Activated gamma-delta T cell treated with Interleukin-2 at 50 U/mL for 16 hours (primary cell): ENCODE measurements around the gene CYP21A2.
"Not testable (repeated sequence)": the region's sequence is repeated elsewhere in the genome, so short reads cannot be mapped to it uniquely, and the experiment has no call there.

Source experiments
- DNase-seq: peaks from one replicate; pipeline ENCODE4 v3.0.0-alpha.2; 2020

Gene CYP21A2

GRCh38 chr6:32037598-32038524, at the start of gene CYP21A2:
Gene CYP21A2 (plus strand): TSS chr6:32038415. CDS start chr6:32038423, 8 bp downstream.
- not testable (repeated sequence) for DNase-seq

GRCh38 chr6:31989363-31989762, 48.9 kb upstream of the CYP21A2 start:
- DNase-seq, result not testable (repeated sequence)

GRCh38 chr6:31994421-31994820, 43.8 kb upstream of the CYP21A2 start:
- not testable (repeated sequence) for DNase-seq

DNA sequence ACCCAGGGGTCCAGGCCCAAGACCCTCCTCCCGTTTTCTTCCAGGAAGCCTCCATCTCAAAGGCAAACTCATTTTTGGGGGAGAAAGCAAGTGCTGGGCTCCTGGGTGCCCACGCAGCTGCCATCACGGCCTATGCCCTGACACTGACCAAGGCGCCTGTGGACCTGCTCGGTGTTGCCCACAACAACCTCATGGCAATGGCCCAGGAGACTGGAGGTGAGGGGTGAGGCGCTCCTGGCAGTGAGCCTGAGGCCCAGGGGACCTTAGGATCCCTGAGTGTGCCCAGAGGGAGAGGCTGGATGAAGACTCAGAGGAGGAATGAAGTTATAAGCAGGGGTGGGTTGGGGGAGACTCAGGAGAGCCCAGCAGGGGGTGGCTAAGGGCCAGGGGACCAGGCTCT, 41.8 kb upstream of the CYP21A2 start:
- DNase-seq, result not testable (repeated sequence)

- DNase-seq, result not testable (repeated sequence)
Measured at GRCh38 chr6:32002546-32003268, 35.5 kb upstream of the CYP21A2 start.

- DNase-seq, result not testable (repeated sequence)
Measured at GRCh38 chr6:32003301-32003700, 34.9 kb upstream of the CYP21A2 start.

- DNase-seq, result not testable (repeated sequence)
Measured at GRCh38 chr6:32004393-32004792, 33.8 kb upstream of the CYP21A2 start.

GRCh38 chr6:32004864-32005537, 33.2 kb upstream of the CYP21A2 start:
- DNase-seq, result not testable (repeated sequence)

DNA sequence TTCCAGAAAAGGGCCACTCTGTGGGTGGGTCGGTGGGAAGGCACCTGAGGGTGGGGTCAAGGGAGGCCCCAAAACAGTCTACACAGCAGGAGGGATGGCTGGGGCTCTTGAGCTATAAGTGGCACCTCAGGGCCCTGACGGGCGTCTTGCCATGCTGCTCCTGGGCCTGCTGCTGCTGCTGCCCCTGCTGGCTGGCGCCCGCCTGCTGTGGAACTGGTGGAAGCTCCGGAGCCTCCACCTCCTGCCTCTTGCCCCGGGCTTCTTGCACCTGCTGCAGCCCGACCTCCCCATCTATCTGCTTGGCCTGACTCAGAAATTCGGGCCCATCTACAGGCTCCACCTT, 32.7 kb upstream of the CYP21A2 start:
- not testable (repeated sequence) for DNase-seq

GRCh38 chr6:32005991-32006529, 32.2 kb upstream of the CYP21A2 start:
- not testable (repeated sequence) for DNase-seq

GRCh38 chr6:32007086-32007485, 31.1 kb upstream of the CYP21A2 start:
- DNase-seq, result not testable (repeated sequence)

- not testable (repeated sequence) for DNase-seq
Measured at GRCh38 chr6:32008037-32008436, 30.2 kb upstream of the CYP21A2 start.

DNA sequence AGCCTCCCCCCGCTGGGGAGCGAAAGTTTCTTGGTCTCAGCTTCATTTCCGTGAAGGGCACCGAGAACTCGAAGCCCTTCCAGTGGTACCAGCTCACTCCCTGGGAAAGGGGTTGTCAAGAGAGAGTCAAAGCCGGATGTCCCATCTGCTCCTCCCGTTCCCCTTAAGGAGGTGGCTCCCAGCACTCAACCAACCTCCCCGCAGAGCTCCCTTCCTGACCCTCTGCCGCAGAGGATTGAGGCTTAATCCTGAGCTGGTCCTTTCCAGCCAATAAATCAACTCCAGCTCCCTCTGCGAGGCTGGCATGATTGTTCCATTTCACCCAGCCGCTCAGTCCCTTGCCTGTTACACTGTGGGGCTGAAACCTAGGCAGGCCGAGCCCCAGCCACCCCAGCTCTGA, 29.6 kb upstream of the CYP21A2 start:
- DNase-seq, result not testable (repeated sequence)

- not testable (repeated sequence) for DNase-seq
Measured at GRCh38 chr6:32009537-32009936, 28.7 kb upstream of the CYP21A2 start.

DNA sequence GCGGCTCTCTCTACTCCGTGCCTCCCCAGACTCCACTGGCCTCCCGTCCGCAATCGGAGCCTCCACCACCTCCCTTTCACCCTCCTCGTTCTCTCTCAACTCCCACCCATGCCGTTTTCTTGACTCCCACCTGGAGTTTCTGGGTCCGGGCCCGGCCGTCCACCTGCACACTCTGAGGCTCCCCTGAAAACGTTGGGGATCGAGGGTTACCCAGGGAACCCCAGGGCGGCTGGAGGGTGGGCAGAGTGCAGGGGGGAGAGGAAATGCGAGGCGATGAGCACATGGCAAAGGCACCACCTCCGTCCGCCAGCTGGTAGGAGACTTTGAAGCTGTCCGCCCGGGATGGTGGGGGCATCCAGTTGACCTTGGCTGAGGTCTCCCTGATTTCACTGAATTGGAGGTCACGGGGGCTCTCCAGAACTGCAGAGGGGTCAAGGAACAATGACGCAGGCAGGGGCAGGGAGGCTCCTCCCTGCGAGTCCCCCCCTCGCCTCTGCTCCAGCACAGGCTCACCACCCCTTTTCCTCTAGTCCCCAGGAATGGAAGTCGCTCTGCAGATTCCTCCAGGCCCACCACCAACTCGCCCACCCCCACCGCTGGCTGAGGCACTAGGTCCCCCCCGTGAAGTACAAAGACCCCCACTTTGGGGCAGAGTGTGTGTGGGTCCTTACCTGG, 27.2 kb upstream of the CYP21A2 start:
- not testable (repeated sequence) for DNase-seq

DNA sequence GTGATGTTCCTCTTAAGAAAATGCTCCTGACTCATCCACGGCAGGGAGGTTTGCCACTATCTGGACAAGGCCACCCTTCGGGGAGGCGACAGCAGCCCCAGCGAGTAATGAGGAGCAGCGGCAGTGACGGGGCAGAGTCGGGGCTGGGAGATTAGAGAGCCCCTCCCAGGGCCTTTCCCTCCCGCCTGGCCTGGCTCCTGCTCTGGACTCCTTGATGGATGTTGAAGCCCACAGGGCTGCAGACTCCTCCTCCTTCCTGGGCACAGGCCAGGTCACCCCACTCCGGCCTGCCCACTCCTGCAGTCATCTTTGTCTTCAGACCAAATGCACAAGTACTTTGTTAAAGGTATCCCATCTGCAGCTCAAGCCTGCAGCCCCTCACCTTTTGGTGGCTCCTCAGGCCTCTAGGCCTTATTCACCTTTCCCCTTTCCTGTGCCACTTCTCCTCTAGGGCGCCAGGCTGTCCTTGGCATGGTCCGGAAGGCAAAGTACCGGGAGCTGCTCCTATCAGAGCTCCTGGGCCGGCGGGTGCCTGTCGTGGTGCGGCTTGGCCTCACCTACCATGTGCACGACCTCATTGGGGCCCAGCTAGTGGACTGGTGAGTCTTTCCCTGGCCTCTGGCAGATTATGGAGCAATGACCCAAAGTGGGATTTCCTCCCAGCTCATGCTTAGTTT, 25.1 kb upstream of the CYP21A2 start:
- not testable (repeated sequence) for DNase-seq

DNA sequence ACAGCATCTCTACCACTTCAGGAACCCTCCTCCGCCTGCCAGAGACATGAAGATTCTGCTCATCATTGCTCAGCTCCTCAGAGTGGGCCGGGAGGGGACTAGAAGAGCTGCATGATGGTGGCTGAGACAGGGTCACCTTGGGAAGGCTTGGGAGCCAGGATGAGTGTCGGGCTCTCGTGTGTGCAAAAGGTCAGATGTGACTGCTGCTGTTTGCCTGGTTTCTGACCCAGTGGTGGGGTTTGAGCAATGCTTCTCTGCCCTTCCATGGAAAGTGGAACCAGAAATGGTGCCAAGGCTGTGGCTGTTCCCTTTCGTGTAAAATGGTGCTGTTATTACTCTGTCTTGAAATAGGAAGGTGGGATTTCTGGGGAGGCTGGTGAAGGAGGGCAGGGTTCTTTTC, 24.5 kb upstream of the CYP21A2 start:
- DNase-seq, result not testable (repeated sequence)

DNA sequence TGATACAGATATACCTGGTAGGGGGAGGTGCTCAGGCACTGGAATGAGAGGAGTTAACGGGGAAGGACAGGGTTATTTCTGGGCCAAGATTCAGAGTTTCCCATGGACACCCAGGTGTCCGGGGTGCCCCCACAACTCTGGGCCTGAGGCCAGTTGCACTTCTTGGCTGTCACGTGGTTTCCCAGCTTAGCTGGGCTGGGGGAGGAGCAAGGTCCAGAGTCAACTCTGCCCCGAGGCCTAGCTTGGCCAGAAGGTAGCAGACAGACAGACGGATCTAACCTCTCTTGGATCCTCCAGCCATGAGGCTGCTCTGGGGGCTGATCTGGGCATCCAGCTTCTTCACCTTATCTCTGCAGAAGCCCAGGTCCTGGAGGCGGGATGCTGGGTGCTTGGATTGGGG, 23.7 kb upstream of the CYP21A2 start, which contains the start of gene C4B:
Gene C4B (plus strand): TSS at position 249 of the 400 bp plus-strand sequence. CDS start 51 bp downstream, at position 300.
- DNase-seq, result not testable (repeated sequence)

DNA sequence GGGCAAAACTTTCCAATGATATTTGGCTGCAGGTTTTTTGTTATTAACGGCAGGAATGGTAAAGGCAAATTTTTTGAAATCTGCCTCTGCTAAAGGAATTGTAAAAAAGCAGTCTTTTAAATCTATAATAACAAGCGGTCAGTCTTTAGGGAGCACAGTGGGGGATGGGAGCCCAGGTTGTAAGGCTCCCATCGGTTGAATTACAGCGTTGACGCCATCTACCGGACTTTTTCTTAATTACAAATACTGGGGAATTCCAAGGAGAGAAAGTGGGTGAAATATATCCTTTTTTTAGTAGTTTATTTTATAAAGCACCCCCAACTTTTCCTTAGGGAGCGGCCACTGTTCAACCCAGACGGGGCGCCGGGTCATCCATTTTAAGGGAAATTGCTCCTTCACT, 16.1 kb upstream of the CYP21A2 start:
- not testable (repeated sequence) for DNase-seq

DNA sequence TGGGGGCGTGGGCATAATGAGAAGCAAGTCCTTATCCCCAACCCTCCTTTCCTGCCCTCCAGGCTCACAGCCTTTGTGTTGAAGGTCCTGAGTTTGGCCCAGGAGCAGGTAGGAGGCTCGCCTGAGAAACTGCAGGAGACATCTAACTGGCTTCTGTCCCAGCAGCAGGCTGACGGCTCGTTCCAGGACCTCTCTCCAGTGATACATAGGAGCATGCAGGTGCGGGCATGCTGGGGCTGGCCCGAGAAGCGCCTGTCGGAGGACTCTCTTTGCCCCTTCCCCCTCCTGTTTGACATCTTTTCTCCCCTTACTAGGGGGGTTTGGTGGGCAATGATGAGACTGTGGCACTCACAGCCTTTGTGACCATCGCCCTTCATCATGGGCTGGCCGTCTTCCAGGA, 9.6 kb upstream of the CYP21A2 start:
- not testable (repeated sequence) for DNase-seq

- DNase-seq, result not testable (repeated sequence)
Measured at GRCh38 chr6:32029553-32029952, 8.7 kb upstream of the CYP21A2 start.
